ENCODE results near the gene PRDM16.

Gene PRDM16

GRCh38 chr1:3313576-3313950, 244.6 kb downstream of the PRDM16 start:
- no peak overlapping the region for H3K4me3 ChIP-seq (replicated peaks; ENCODE audit: low read depth, low read length)
- DNase-seq (ENCODE audit: extremely low read depth, insufficient read length): no peak
- no peaks in the 10 kb centered on the region for H3K36me3 ChIP-seq (ENCODE audit: control insufficient read depth, insufficient read depth, low read length)
- H3K27me3 ChIP-seq (replicated peaks; ENCODE audit: control insufficient read depth, insufficient read depth, low read length): no peaks in the 10 kb centered on the region
- TF ChIP-seq CTCF (IDR thresholded peaks at IDR 0.05; ENCODE audit: insufficient read depth, low read length, poor library complexity, severe bottlenecking): no peak

- Histone ChIP-seq H3K4me3 (replicated peaks; ENCODE audit: low read depth, low read length) (no peak overlapping the region), H3K36me3 (ENCODE audit: control insufficient read depth, insufficient read depth, low read length) (no peaks in the 10 kb centered on the region), H3K27me3 (replicated peaks; ENCODE audit: control insufficient read depth, insufficient read depth, low read length) (no peaks in the 10 kb centered on the region)
- no peak for DNase-seq (ENCODE audit: extremely low read depth, insufficient read length)
- no peak for TF ChIP-seq CTCF (IDR thresholded peaks at IDR 0.05; ENCODE audit: insufficient read depth, low read length, poor library complexity, severe bottlenecking)
Measured at GRCh38 chr1:3314491-3315381, 245.7 kb downstream of the PRDM16 start.

GRCh38 chr1:3315399-3316339, 246.7 kb downstream of the PRDM16 start:
- Histone ChIP-seq H3K36me3 (ENCODE audit: control insufficient read depth, insufficient read depth, low read length) (no peaks in the 10 kb centered on the region), H3K4me3 (replicated peaks; ENCODE audit: low read depth, low read length) (no peak overlapping the region), H3K27me3 (replicated peaks; ENCODE audit: control insufficient read depth, insufficient read depth, low read length) (no peaks in the 10 kb centered on the region)
- DNase-seq (ENCODE audit: extremely low read depth, insufficient read length): no peak
- TF ChIP-seq CTCF (IDR thresholded peaks at IDR 0.05; ENCODE audit: insufficient read depth, low read length, poor library complexity, severe bottlenecking): no peak

- no peak for DNase-seq (ENCODE audit: extremely low read depth, insufficient read length)
- H3K4me3 ChIP-seq (replicated peaks; ENCODE audit: low read depth, low read length): no peak overlapping the region
- no peaks in the 10 kb centered on the region for H3K27me3 ChIP-seq (replicated peaks; ENCODE audit: control insufficient read depth, insufficient read depth, low read length)
- no peak for TF ChIP-seq CTCF (IDR thresholded peaks at IDR 0.05; ENCODE audit: insufficient read depth, low read length, poor library complexity, severe bottlenecking)
- no peaks in the 10 kb centered on the region for H3K36me3 ChIP-seq (ENCODE audit: control insufficient read depth, insufficient read depth, low read length)
Measured at GRCh38 chr1:3316340-3316943, 247.4 kb downstream of the PRDM16 start.

- H3K27me3 ChIP-seq (replicated peaks; ENCODE audit: control insufficient read depth, insufficient read depth, low read length): no peaks in the 10 kb centered on the region
- no peak for DNase-seq (ENCODE audit: extremely low read depth, insufficient read length)
- TF ChIP-seq CTCF (IDR thresholded peaks at IDR 0.05; ENCODE audit: insufficient read depth, low read length, poor library complexity, severe bottlenecking): no peak
- no peaks in the 10 kb centered on the region for H3K36me3 ChIP-seq (ENCODE audit: control insufficient read depth, insufficient read depth, low read length)
- H3K4me3 ChIP-seq (replicated peaks; ENCODE audit: low read depth, low read length): no peak overlapping the region
Measured at GRCh38 chr1:3317456-3317855, 248.5 kb downstream of the PRDM16 start.

Measured in GM06990 (cell line).